ENCODE data around the gene CDKN1C. TPM values are rescaled to one million over a fixed set of nuclear protein-coding genes. Genes with fewer than 3 reads are reported as not detected.

Gene CDKN1C
- polyA plus RNA-seq, 1 experiment: 2.1 TPM

- ChIA-PET CTCF (no interaction called here), POLR2A (no interaction called here)
- Histone ChIP-seq H3K4me3 (ENCODE audit: low read depth, low read length) (no peak overlapping the region), H3K27me3 (ENCODE audit: control insufficient read depth, insufficient read depth, low read length) (peaks cover 24% of the 10 kb centered on the region), H3K36me3 (ENCODE audit: control insufficient read depth, insufficient read depth, low read length) (no peaks in the 10 kb centered on the region)
- no peak for TF ChIP-seq CTCF (IDR thresholded peaks at IDR 0.05; ENCODE audit: insufficient read depth, low read depth, low read length)
- DNase-seq (ENCODE audit: low read depth): no peak
These were observed 18.4 kb downstream of the CDKN1C start for GRCh38 chr11:2867142-2867541.

- POLR2A ChIA-PET: no interaction called here
- no peak for TF ChIP-seq CTCF (IDR thresholded peaks at IDR 0.05; ENCODE audit: insufficient read depth, low read depth, low read length)
- Histone ChIP-seq H3K36me3 (ENCODE audit: control insufficient read depth, insufficient read depth, low read length) (no peaks in the 10 kb centered on the region), H3K4me3 (ENCODE audit: low read depth, low read length) (no peak overlapping the region), H3K27me3 (ENCODE audit: control insufficient read depth, insufficient read depth, low read length) (peaks cover 26% of the 10 kb centered on the region)
- no peak for DNase-seq (ENCODE audit: low read depth)
- CTCF ChIA-PET: interaction anchor here (0.6 to 1.4 kb wide), 2 partner anchors 29 to 333 kb away, joined by 4 to 5 read pairs; no protein-coding TSS in a partner anchor
These were observed 19.5 kb downstream of the CDKN1C start for GRCh38 chr11:2865922-2866577.

GRCh38 chr11:2864901-2865300 lies 20.7 kb downstream of the CDKN1C start:
- POLR2A ChIA-PET: no interaction called here
- no peak for TF ChIP-seq CTCF (IDR thresholded peaks at IDR 0.05; ENCODE audit: insufficient read depth, low read depth, low read length)
- Histone ChIP-seq H3K27me3 (ENCODE audit: control insufficient read depth, insufficient read depth, low read length) (peaks cover 20% of the 10 kb centered on the region), H3K36me3 (ENCODE audit: control insufficient read depth, insufficient read depth, low read length) (no peaks in the 10 kb centered on the region), H3K4me3 (ENCODE audit: low read depth, low read length) (no peak overlapping the region)
- CTCF ChIA-PET: interaction anchor here (1.4 kb wide), 1 partner anchor 332 kb away, joined by 4 read pairs; no protein-coding TSS in a partner anchor
- DNase-seq (ENCODE audit: low read depth): no peak

GRCh38 chr11:2863276-2863618 lies 22.3 kb downstream of the CDKN1C start:
- POLR2A ChIA-PET: no interaction called here
- Histone ChIP-seq H3K4me3 (ENCODE audit: low read depth, low read length) (no peak overlapping the region), H3K36me3 (ENCODE audit: control insufficient read depth, insufficient read depth, low read length) (no peaks in the 10 kb centered on the region), H3K27me3 (ENCODE audit: control insufficient read depth, insufficient read depth, low read length) (peaks cover 13% of the 10 kb centered on the region)
- TF ChIP-seq CTCF (IDR thresholded peaks at IDR 0.05; ENCODE audit: insufficient read depth, low read depth, low read length): no peak
- CTCF ChIA-PET: no interaction called here
- DNase-seq (ENCODE audit: low read depth): no peak

- H3K27me3 ChIP-seq (ENCODE audit: control insufficient read depth, insufficient read depth, low read length): peaks cover 12% of the 10 kb centered on the region
- no peak for TF ChIP-seq CTCF (IDR thresholded peaks at IDR 0.05; ENCODE audit: insufficient read depth, low read depth, low read length)
- H3K4me3 ChIP-seq (ENCODE audit: low read depth, low read length): no peak overlapping the region
- DNase-seq (ENCODE audit: low read depth): no peak
- CTCF ChIA-PET: no interaction called here
- POLR2A ChIA-PET: no interaction called here
- no peaks in the 10 kb centered on the region for H3K36me3 ChIP-seq (ENCODE audit: control insufficient read depth, insufficient read depth, low read length)
These were observed 22.9 kb downstream of the CDKN1C start for GRCh38 chr11:2862395-2863275.
